Stromal cell of bone marrow (primary cell): Measurements from ENCODE around the gene NOXA1.
"Not testable (repeated sequence)": the region's sequence is repeated elsewhere in the genome, so short reads cannot be mapped to it uniquely, and the experiment has no call there.

Experiments used
- DNase-seq: peaks from one replicate; pipeline ENCODE4 v3.0.0-alpha.2; 2012; ENCODE audit warnings: low read depth

Gene NOXA1

GRCh38 chr9:137404961-137405567 is 18.1 kb upstream of the NOXA1 start:
- DNase-seq = no peak

GRCh38 chr9:137405677-137406081 is 17.5 kb upstream of the NOXA1 start:
- DNase-seq = no peak

GRCh38 chr9:137406085-137406760 is 17.0 kb upstream of the NOXA1 start:
- no peak for DNase-seq

GRCh38 chr9:137406876-137407589 is 16.2 kb upstream of the NOXA1 start:
- no peak for DNase-seq

GRCh38 chr9:137407590-137408300 is 15.4 kb upstream of the NOXA1 start:
- no peak for DNase-seq

GRCh38 chr9:137408651-137409405 is 14.4 kb upstream of the NOXA1 start:
- no peak for DNase-seq

GRCh38 chr9:137409515-137409914 is 13.7 kb upstream of the NOXA1 start:
- DNase-seq = no peak

GRCh38 chr9:137410236-137410890 is 12.8 kb upstream of the NOXA1 start:
- DNase-seq = not testable (repeated sequence)

GRCh38 chr9:137410891-137411249 is 12.3 kb upstream of the NOXA1 start:
- no peak for DNase-seq

GRCh38 chr9:137411260-137411644 is 11.9 kb upstream of the NOXA1 start:
- no peak for DNase-seq

GRCh38 chr9:137411645-137412380 is 11.4 kb upstream of the NOXA1 start:
- DNase-seq = peak; percentile 39

GRCh38 chr9:137412431-137412830 is 10.8 kb upstream of the NOXA1 start:
- DNase-seq = no peak

- no peak for DNase-seq
Observed at GRCh38 chr9:137415451-137415850, 7.7 kb upstream of the NOXA1 start.

GRCh38 chr9:137416006-137416562 is 7.1 kb upstream of the NOXA1 start:
- no peak for DNase-seq

GRCh38 chr9:137416563-137417151 is 6.5 kb upstream of the NOXA1 start:
- no peak for DNase-seq

GRCh38 chr9:137417161-137418021 is 5.8 kb upstream of the NOXA1 start:
- no peak for DNase-seq

- DNase-seq = no peak
Observed at GRCh38 chr9:137421838-137422603, 1.2 kb upstream of the NOXA1 start.
